ENCODE results near the gene STX18. TPM values are rescaled to one million over a fixed set of nuclear protein-coding genes. Genes with fewer than 3 reads are reported as not detected.
A peak's percentile ranks its signal among the peaks of the same experiment; 100 is the strongest.

The STX18 gene
- polyA plus RNA-seq (2011; rRNA removed) (23.9 and 27.0 TPM in 2 replicates), polyA minus RNA-seq (2011; rRNA and poly(A)+ RNA removed) (19.6 and 24.4 TPM in 2 replicates)

DNA sequence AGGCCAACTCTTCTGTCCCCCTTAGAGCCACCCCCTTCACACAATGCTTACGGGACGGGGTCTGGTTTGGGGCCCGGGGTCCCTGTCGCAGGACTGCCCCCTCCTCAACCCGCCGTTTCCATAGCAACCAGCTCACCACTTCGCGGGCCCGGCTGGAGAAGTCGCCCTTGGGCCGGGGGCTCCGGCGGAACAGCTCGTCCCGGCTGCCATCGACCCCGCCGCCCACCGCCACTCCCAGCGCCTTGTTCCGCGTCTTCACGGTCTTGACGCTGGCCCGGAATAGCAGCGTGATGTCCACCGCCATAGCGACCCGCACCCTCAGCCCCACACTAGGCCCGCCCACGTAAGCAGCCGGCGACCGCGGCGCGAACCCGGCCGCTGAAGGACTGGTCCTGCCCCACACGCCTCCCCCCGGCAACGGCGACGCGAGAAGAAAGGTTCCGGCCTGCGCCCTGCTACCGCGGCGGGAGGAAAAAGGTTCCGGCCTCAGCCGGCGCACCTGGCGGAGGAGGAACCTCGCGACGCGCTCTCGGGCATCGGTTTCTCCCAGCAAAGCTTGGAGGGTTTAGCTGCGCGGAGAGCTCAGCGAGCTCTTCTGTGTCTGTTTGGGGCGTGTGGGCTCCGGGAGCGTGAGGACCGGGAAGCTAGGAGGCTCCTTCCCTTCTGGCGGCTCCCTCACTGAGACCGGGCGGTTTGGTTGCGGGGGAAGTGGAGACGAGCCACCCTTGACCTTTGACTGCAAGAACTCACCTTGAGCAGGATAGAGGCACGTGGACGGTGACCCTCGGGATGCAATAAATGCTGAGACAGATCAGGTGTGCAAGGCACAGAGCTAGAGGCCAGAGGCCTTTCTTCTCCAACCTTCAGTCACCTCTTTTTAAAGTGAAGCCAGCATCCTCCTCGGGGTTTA, at the start of gene STX18:
Gene STX18, minus strand, starts transcription at position 388 of the 910 bp plus-strand sequence. Its CDS starts 84 bp downstream, at position 304.
- ChIA-PET POLR2A (interaction anchor here (0.6 to 1.4 kb wide), 5 partner anchors 13 to 1232 kb away, joined by 3 to 8 read pairs (median 3); no protein-coding TSS in a partner anchor), CTCF (interaction anchor here (1.7 to 2.1 kb wide), 2 partner anchors 23 to 33 kb away, joined by 6 to 10 read pairs; no protein-coding TSS in a partner anchor)
- TF ChIP-seq, protein P1, sequence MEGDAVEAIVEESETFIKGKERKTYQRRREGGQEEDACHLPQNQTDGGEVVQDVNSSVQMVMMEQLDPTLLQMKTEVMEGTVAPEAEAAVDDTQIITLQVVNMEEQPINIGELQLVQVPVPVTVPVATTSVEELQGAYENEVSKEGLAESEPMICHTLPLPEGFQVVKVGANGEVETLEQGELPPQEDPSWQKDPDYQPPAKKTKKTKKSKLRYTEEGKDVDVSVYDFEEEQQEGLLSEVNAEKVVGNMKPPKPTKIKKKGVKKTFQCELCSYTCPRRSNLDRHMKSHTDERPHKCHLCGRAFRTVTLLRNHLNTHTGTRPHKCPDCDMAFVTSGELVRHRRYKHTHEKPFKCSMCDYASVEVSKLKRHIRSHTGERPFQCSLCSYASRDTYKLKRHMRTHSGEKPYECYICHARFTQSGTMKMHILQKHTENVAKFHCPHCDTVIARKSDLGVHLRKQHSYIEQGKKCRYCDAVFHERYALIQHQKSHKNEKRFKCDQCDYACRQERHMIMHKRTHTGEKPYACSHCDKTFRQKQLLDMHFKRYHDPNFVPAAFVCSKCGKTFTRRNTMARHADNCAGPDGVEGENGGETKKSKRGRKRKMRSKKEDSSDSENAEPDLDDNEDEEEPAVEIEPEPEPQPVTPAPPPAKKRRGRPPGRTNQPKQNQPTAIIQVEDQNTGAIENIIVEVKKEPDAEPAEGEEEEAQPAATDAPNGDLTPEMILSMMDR (IDR thresholded peaks at IDR 0.05; ENCODE audit: low read depth, low read length): no peak
- H3K9me3 ChIP-seq (ENCODE audit: control insufficient read depth, insufficient read depth, low read length): no peaks in the 10 kb centered on the region; the same call in 1 of the 2 replicates
- H3K27ac ChIP-seq (ENCODE audit: low read depth, low read length): peak within 1 kb of the TSS; percentile 88
- peak within 1 kb of the TSS; percentile 94 for H3K4me3 ChIP-seq (ENCODE audit: low read depth, low read length)
- peak; percentile 71 for DNase-seq (ENCODE audit: low read depth, low spot score)
- no peaks in the 10 kb centered on the region for H3K27me3 ChIP-seq (ENCODE audit: control insufficient read depth, insufficient read depth, low read length)

DNA sequence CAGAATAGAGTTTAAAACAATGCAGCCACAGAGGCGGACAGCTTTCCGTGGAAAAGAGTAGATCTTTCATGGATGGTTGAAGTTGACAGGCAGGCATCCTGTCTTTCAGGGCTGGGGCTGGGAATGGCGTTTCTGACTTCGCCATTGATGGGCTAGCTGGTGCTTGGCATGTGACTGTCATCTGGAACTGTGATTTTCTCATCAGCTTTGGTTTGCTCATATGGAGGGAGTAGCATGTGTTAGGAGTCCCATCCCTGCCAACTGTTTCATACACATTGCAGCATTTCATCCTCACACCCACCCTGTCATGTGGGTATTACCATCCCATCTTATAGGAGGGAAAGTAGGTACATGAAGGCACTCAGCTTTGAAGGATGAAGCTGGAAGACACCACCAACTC, 49.2 kb upstream of the STX18 start:
- Histone ChIP-seq H3K9me3 (ENCODE audit: control insufficient read depth, insufficient read depth, low read length) (peaks cover 14% of the 10 kb centered on the region), H3K27me3 (ENCODE audit: control insufficient read depth, insufficient read depth, low read length) (no peaks in the 10 kb centered on the region), H3K27ac (ENCODE audit: low read depth, low read length) (peak overlapping the region; percentile 39), H3K4me3 (ENCODE audit: low read depth, low read length) (no peak overlapping the region)
- TF ChIP-seq, protein P1 (IDR thresholded peaks at IDR 0.05; ENCODE audit: low read depth, low read length): no peak
- ChIA-PET POLR2A (no interaction called here), CTCF (interaction anchor here (0.7 kb wide), 1 partner anchor 16 kb away, joined by 3 read pairs; no protein-coding TSS in a partner anchor)
- no peak for DNase-seq (ENCODE audit: low read depth, low spot score)

DNA sequence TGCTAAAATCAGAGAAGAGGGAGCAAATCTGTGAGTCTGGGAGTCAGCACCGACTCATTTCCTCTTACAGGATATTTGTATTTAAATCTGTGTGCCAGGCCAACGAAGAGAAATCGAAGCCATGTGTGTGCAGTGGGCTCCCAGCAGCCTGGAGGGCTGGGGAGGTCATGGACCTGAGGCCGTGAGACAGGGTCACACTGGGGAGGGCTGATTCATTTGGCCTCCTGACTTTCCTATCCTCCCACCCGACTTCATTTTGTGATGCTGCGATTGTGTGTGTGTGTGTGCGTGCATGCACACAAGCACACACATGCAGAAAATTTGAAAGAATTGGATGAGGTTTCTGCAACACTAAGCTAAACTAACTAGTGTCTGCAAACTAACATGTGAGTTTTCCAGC, 48.7 kb upstream of the STX18 start:
- no peaks in the 10 kb centered on the region for H3K27me3 ChIP-seq (ENCODE audit: control insufficient read depth, insufficient read depth, low read length)
- ChIA-PET POLR2A (no interaction called here), CTCF (interaction anchor here (0.7 kb wide), 1 partner anchor 16 kb away, joined by 3 read pairs; no protein-coding TSS in a partner anchor)
- TF ChIP-seq, protein P1 (IDR thresholded peaks at IDR 0.05; ENCODE audit: low read depth, low read length): no peak
- no peak overlapping the region for H3K4me3 ChIP-seq (ENCODE audit: low read depth, low read length)
- peaks cover 12% of the 10 kb centered on the region for H3K9me3 ChIP-seq (ENCODE audit: control insufficient read depth, insufficient read depth, low read length)
- peak overlapping the region; percentile 47 for H3K27ac ChIP-seq (ENCODE audit: low read depth, low read length)
- DNase-seq (ENCODE audit: low read depth, low spot score): peak; percentile 44

DNA sequence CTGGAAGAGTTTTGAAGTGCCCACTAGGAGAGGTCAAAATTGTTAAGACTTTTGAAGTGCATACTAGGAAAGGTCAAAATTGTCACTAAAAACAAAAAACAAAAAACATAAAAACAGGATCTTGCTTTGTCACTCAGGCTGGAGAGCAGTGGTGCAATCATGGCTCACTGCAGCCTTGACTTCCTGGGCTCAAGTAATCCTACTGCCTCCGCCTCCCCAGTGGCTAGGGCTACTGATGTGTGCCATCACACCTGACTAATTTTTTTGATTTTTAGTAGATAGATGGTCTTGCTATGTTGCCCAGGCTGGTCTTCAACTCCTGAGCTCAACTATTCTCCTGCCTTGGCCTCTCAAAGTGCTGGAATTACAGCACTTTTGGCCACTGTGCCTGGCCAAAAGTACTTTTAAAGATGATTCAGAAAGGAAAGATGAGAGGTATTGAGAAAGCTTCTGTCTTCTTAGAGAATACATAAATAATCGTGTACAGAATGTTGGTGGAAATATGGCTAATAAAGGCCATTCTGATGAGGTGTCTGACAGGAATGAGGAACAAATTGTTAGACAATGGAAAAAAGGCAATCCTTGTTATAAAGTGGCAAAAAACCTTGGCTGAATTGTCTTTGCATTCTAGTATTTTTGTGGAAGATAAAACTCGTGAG, 43.3 kb upstream of the STX18 start:
- Histone ChIP-seq H3K9me3 (ENCODE audit: control insufficient read depth, insufficient read depth, low read length) (no peaks in the 10 kb centered on the region), H3K27ac (ENCODE audit: low read depth, low read length) (peak overlapping the region; percentile 80), H3K4me3 (ENCODE audit: low read depth, low read length) (no peak overlapping the region), H3K27me3 (ENCODE audit: control insufficient read depth, insufficient read depth, low read length) (no peaks in the 10 kb centered on the region)
- TF ChIP-seq, protein P1 (IDR thresholded peaks at IDR 0.05; ENCODE audit: low read depth, low read length): no peak
- ChIA-PET CTCF (interaction anchor here (0.9 to 1.5 kb wide), 2 partner anchors 61 to 93 kb away, joined by 3 to 12 read pairs; no protein-coding TSS in a partner anchor), POLR2A (no interaction called here)
- DNase-seq (ENCODE audit: low read depth, low spot score): peak; percentile 51

Measured in AG04450 (cell line).